ENCODE results near the gene HSD3B7.

The HSD3B7 gene

DNA sequence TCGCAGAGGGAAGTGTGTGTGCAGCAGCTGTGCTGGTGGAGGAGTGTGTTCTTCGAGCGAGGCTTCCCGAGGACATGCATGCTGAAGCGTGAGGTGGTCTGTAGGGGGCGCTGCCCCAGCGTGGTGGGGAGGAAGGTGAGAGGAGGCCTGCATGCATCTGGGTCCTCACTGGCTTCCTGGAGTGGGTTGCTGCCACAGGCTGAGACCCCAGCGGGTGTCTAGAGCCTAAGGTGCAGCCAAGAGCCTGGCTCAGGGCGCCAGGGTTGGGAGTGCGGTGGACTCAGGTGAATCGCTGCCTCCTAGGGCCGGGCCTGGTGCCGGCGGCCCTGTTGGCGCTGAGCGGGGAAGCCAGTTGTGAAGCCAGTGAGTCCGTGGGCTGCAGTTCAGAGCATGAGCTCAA is 7.5 kb upstream of the HSD3B7 start:
- Histone ChIP-seq H3K27me3 (ENCODE audit: insufficient read depth, low read depth) (no peaks in the 10 kb centered on the region), H3K9ac (no peak overlapping the region), H3K27ac (no peak overlapping the region), H3K36me3 (ENCODE audit: insufficient read depth) (peaks cover 13% of the 10 kb centered on the region; the same call in 1 of the 2 replicates), H3K4me1 (ENCODE audit: low read depth, poor library complexity, severe bottlenecking) (no peaks in the 10 kb centered on the region), H3K4me2 (no peak overlapping the region), H3K4me3 (IDR thresholded peaks at IDR 0.05; ENCODE audit: insufficient read depth, low read depth, low read length) (no peak overlapping the region), H4K20me1 (ENCODE audit: insufficient read depth) (no peaks in the 10 kb centered on the region), H2AFZ (ENCODE audit: low read depth) (no peak overlapping the region), H3K79me2 (ENCODE audit: insufficient read depth, low read depth) (no peaks in the 10 kb centered on the region)
- peak; percentile 36; the same call in 1 of the 2 replicates for TF ChIP-seq CTCF (conservative IDR thresholded peaks at IDR 0.05; ENCODE audit: low read depth, low read length)

DNA sequence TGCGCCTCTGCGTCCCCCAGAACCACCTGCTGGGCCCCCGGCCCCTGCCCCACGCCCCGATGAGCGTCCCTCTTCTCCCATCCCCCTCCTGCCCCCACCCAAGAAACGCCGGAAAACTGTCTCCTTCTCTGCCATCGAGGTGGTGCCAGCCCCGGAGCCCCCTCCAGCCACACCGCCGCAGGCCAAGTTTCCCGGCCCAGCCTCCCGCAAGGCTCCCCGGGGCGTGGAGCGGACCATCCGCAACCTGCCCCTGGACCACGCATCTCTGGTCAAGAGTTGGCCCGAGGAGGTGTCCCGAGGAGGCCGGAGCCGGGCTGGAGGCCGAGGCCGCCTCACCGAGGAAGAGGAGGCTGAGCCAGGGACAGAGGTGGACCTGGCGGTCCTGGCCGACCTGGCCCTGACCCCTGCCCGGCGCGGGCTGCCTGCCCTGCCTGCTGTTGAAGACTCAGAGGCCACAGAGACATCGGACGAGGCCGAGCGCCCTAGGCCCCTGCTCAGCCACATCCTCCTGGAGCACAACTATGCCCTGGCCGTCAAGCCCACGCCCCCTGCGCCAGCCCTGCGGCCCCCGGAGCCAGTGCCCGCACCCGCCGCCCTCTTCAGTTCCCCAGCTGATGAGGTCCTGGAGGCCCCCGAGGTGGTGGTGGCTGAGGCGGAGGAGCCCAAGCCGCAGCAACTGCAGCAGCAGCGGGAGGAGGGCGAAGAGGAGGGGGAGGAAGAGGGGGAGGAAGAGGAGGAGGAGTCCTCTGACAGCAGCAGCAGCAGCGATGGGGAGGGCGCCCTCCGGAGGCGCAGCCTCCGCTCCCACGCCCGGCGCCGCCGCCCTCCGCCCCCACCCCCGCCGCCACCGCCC is 5.6 kb upstream of the HSD3B7 start:
- Histone ChIP-seq H2AFZ (ENCODE audit: low read depth) (no peak overlapping the region), H3K4me1 (ENCODE audit: low read depth, poor library complexity, severe bottlenecking) (no peaks in the 10 kb centered on the region), H3K4me2 (no peak overlapping the region), H4K20me1 (ENCODE audit: insufficient read depth) (no peaks in the 10 kb centered on the region), H3K27me3 (ENCODE audit: insufficient read depth, low read depth) (no peaks in the 10 kb centered on the region), H3K36me3 (ENCODE audit: insufficient read depth) (peaks cover 5% of the 10 kb centered on the region; the same call in 1 of the 2 replicates), H3K79me2 (ENCODE audit: insufficient read depth, low read depth) (no peaks in the 10 kb centered on the region), H3K27ac (no peak overlapping the region), H3K9ac (no peak overlapping the region), H3K4me3 (IDR thresholded peaks at IDR 0.05; ENCODE audit: insufficient read depth, low read depth, low read length) (no peak overlapping the region)
- TF ChIP-seq CTCF (conservative IDR thresholded peaks at IDR 0.05; ENCODE audit: low read depth, low read length) = no peak

DNA sequence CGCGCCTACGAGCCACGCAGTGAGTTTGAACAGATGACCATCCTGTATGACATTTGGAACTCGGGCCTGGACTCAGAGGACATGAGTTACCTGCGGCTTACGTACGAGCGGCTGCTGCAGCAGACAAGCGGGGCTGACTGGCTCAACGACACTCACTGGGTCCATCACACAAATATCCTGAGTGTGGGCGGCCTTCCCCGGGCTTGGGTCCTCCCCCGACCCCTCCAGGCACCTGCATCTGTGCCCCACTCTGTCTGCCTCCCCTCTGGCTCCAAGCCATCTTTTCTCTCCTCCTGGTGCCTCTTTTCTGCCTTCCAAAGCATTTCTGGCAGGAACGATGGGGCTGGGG is 5.0 kb upstream of the HSD3B7 start:
- Histone ChIP-seq H3K9ac (no peak overlapping the region), H3K36me3 (ENCODE audit: insufficient read depth) (peaks cover 5% of the 10 kb centered on the region; the same call in 1 of the 2 replicates), H3K4me3 (IDR thresholded peaks at IDR 0.05; ENCODE audit: insufficient read depth, low read depth, low read length) (no peak overlapping the region), H3K27ac (no peak overlapping the region), H4K20me1 (ENCODE audit: insufficient read depth) (no peaks in the 10 kb centered on the region), H3K79me2 (ENCODE audit: insufficient read depth, low read depth) (no peaks in the 10 kb centered on the region), H2AFZ (ENCODE audit: low read depth) (no peak overlapping the region), H3K4me2 (no peak overlapping the region), H3K27me3 (ENCODE audit: insufficient read depth, low read depth) (no peaks in the 10 kb centered on the region), H3K4me1 (ENCODE audit: low read depth, poor library complexity, severe bottlenecking) (no peaks in the 10 kb centered on the region)
- no peak for TF ChIP-seq CTCF (conservative IDR thresholded peaks at IDR 0.05; ENCODE audit: low read depth, low read length)

DNA sequence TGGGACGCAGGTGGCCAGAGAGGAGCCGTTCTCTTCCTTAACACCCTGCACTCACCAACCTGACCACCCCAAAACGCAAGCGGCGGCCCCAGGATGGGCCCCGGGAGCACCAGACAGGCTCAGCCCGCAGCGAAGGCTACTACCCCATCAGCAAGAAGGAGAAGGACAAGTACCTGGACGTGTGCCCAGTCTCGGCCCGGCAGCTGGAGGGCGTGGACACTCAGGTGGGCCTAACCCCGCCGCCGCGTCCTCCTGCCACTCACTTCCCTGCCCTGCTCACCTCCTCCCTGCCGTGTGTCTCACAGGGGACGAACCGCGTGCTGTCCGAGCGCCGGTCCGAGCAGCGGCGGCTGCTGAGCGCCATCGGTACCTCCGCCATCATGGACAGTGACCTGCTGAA is 4.6 kb upstream of the HSD3B7 start:
- no peaks in the 10 kb centered on the region for H4K20me1 ChIP-seq (ENCODE audit: insufficient read depth)
- peaks cover 5% of the 10 kb centered on the region; the same call in 1 of the 2 replicates for H3K36me3 ChIP-seq (ENCODE audit: insufficient read depth)
- no peak overlapping the region for H3K4me3 ChIP-seq (IDR thresholded peaks at IDR 0.05; ENCODE audit: insufficient read depth, low read depth, low read length)
- no peak for TF ChIP-seq CTCF (conservative IDR thresholded peaks at IDR 0.05; ENCODE audit: low read depth, low read length)
- H3K79me2 ChIP-seq (ENCODE audit: insufficient read depth, low read depth) = no peaks in the 10 kb centered on the region
- no peak overlapping the region for H3K27ac ChIP-seq
- no peak overlapping the region for H2AFZ ChIP-seq (ENCODE audit: low read depth)
- H3K9ac ChIP-seq = no peak overlapping the region
- H3K27me3 ChIP-seq (ENCODE audit: insufficient read depth, low read depth) = no peaks in the 10 kb centered on the region
- no peak overlapping the region for H3K4me2 ChIP-seq
- no peaks in the 10 kb centered on the region for H3K4me1 ChIP-seq (ENCODE audit: low read depth, poor library complexity, severe bottlenecking)

All from KMS-11 (cell line).